Epithelial cell of esophagus (primary cell): ENCODE data around the gene SLC25A41.

Source experiments
- DNase-seq: peaks from one replicate; pipeline ENCODE4 v3.0.0; 2010; ENCODE audit warnings: low read depth
- H3K4me3 ChIP-seq: 2 replicates; pipeline ENCODE4 v1.5.1; 2011; ENCODE audit warnings: mild to moderate bottlenecking, low read length, control low read depth
- TF ChIP-seq, protein P1 (sequence below): IDR thresholded peaks from 2 replicates; pipeline ENCODE4 v1.5.1; 2011; ENCODE audit warnings: low read depth, mild to moderate bottlenecking, low read length, control low read depth, inconsistent platforms; ENCODE audit not compliant: insufficient read depth; ENCODE audit errors: missing control alignments

The SLC25A41 gene

DNA sequence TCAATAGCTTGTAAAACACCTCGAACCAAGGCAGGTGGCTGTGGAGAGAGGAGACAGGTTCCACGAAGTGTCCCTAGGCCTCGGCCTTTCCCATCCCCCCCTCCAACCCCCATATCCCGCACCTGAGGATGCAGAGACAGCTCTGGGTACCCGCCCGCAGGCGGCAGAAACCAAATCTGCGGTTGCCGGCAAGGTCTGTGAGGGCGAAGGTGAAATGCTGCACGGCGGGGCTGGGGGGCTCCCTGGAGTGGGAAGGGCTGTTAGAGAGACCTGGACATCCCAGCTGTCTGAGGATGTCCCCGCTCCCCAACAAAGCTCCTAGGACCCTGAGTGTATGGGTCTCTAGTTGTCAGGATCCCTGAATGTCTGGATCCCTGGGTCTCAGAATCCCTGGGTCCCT is 45.3 kb upstream of the SLC25A41 start:
- no peak overlapping the region for H3K4me3 ChIP-seq
- DNase-seq, result no peak
- TF ChIP-seq, protein P1, sequence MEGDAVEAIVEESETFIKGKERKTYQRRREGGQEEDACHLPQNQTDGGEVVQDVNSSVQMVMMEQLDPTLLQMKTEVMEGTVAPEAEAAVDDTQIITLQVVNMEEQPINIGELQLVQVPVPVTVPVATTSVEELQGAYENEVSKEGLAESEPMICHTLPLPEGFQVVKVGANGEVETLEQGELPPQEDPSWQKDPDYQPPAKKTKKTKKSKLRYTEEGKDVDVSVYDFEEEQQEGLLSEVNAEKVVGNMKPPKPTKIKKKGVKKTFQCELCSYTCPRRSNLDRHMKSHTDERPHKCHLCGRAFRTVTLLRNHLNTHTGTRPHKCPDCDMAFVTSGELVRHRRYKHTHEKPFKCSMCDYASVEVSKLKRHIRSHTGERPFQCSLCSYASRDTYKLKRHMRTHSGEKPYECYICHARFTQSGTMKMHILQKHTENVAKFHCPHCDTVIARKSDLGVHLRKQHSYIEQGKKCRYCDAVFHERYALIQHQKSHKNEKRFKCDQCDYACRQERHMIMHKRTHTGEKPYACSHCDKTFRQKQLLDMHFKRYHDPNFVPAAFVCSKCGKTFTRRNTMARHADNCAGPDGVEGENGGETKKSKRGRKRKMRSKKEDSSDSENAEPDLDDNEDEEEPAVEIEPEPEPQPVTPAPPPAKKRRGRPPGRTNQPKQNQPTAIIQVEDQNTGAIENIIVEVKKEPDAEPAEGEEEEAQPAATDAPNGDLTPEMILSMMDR, result no peak

DNA sequence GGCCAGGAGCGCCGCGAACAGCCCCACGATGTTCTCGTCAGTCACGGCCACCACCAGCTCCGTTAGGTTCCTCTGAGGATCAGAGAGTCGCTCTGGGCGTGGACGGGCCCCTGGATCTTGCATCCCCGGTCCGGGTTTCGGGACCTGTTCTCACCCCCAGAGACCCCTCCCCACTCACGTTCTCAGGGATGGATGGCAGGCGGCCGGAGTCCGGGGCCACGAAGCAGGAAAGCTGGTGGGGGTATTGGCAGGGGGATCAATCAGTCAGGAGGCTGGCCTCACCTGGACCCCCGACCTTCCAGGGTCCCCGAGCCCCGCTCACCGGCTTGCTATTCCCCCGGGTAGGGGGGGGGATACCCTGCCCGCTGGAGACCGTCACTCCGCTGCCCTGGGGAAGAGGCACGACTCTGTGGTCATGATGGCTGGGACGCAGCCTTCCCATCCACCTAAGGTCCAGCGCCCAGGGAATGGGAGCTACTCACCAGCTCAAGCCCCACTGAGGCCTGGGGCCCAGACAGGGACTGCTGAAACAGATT is 43.4 kb upstream of the SLC25A41 start:
- no peak for DNase-seq
- peak overlapping the region; percentile 35 for H3K4me3 ChIP-seq
- TF ChIP-seq, protein P1, result no peak

- H3K4me3 ChIP-seq, result peak overlapping the region; percentile 35
- TF ChIP-seq, protein P1, result no peak
- peak; percentile 83 for DNase-seq
These were observed 42.8 kb upstream of the SLC25A41 start for GRCh38 chr19:6476155-6476895.

DNA sequence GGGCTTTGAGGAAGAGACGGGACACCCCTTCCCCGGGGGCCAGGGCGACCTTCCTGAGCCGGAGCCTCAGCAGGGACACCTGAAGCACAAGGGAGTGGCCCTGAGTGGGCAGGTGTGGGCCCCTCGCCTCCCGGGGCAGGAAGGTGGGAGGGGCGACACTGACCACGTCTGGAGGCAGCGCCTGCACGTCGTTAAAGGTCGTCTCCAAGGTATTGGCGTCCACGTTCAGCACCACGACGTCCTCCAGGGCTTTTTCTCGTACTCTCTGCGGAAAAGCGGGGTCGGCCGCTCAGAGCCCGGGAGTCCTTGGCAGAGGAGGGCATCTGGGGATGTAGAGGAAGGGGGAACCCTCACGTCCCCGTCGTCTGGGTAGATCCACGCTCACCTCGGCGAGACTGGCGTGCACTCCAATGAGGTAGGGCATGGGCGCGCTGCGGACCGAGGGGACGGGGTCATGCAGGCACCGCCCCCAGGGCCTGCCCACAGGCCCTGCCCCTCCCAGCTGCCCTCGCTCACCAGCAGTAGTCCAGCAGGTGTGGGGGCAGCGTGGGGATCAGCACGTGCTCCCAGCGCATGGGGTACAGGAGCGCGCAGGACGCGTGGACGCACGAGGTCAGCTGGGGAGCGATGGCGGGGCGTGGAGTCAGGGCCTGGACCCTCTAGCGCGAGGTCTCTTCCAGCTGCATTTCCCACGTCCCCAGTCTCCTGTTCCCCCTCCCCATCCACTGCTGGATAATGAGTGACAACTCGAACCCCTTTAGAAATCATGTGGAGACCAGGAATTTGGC is 42.0 kb upstream of the SLC25A41 start:
- no peak for DNase-seq
- peak overlapping the region; percentile 35 for H3K4me3 ChIP-seq
- TF ChIP-seq, protein P1, result no peak

GRCh38 chr19:6473647-6474046 is 40.1 kb upstream of the SLC25A41 start:
- TF ChIP-seq, protein P1, result no peak
- H3K4me3 ChIP-seq, result no peak overlapping the region
- DNase-seq, result no peak

GRCh38 chr19:6472713-6473112 is 39.1 kb upstream of the SLC25A41 start:
- TF ChIP-seq, protein P1, result no peak
- H3K4me3 ChIP-seq, result no peak overlapping the region
- no peak for DNase-seq
